Stimulated activated CD4-positive, alpha-beta T cell treated with anti-CD3 and anti-CD28 coated beads, Interleukin-12 subunit alpha, Interleukin-12 subunit beta, amount 100 ng/mL, for 24 hours (primary cell): ENCODE measurements around the gene RXRB.
"Not testable (repeated sequence)": the region's sequence is repeated elsewhere in the genome, so short reads cannot be mapped to it uniquely, and the experiment has no call there.

ENCODE experiments used
- DNase-seq, 2 experiments: peaks; one replicate each; pipeline ENCODE4 v3.0.0-alpha.2; 2020; ENCODE audit warnings: low read depth in 2 of 2

The RXRB gene

GRCh38 chr6:33200219-33201146 lies at the start of gene RXRB, which contains the start of gene SLC39A7:
Gene RXRB (minus strand): TSS chr6:33200665. CDS start chr6:33200476, 189 bp downstream.
Gene SLC39A7 (plus strand): TSS chr6:33200867. CDS start chr6:33201246, 379 bp downstream.
- peak; percentile 98 to 100 for DNase-seq

GRCh38 chr6:33249732-33250630 lies 49.5 kb upstream of the RXRB start:
- no peak for DNase-seq

- peak; percentile 89 to 94 for DNase-seq
These were observed 48.7 kb upstream of the RXRB start for GRCh38 chr6:33248932-33249731.

- no peak for DNase-seq
These were observed 48.1 kb upstream of the RXRB start for GRCh38 chr6:33248643-33248931.

GRCh38 chr6:33247977-33248642 lies 47.6 kb upstream of the RXRB start:
- DNase-seq: peak; percentile 78 to 95

GRCh38 chr6:33243476-33243875 lies 43.0 kb upstream of the RXRB start:
- no peak for DNase-seq

- DNase-seq: no peak
These were observed 41.5 kb upstream of the RXRB start for GRCh38 chr6:33241968-33242367.

GRCh38 chr6:33237741-33238140 lies 37.3 kb upstream of the RXRB start:
- DNase-seq: no peak

GRCh38 chr6:33236852-33237251 lies 36.4 kb upstream of the RXRB start:
- no peak for DNase-seq

- DNase-seq: no peak
These were observed 35.9 kb upstream of the RXRB start for GRCh38 chr6:33236328-33236727.

GRCh38 chr6:33235221-33235634 lies 34.8 kb upstream of the RXRB start:
- no peak for DNase-seq

GRCh38 chr6:33226503-33227120 lies 26.1 kb upstream of the RXRB start:
- DNase-seq: not testable (repeated sequence)

GRCh38 chr6:33217681-33218080 lies 17.2 kb upstream of the RXRB start:
- DNase-seq: no peak

GRCh38 chr6:33217246-33217645 lies 16.8 kb upstream of the RXRB start:
- DNase-seq: no peak

GRCh38 chr6:33216117-33216649 lies 15.7 kb upstream of the RXRB start:
- DNase-seq: no peak

GRCh38 chr6:33215271-33216116 lies 15.0 kb upstream of the RXRB start:
- no peak for DNase-seq

- no peak for DNase-seq
These were observed 13.5 kb upstream of the RXRB start for GRCh38 chr6:33213989-33214335.

GRCh38 chr6:33213166-33213988 lies 12.9 kb upstream of the RXRB start:
- no peak for DNase-seq

GRCh38 chr6:33212857-33213165 lies 12.3 kb upstream of the RXRB start:
- no peak for DNase-seq
